IPS-18c (cell line): ENCODE measurements around the gene FBXO10.
"Not testable (repeated sequence)": the region's sequence is repeated elsewhere in the genome, so short reads cannot be mapped to it uniquely, and the experiment has no call there.

ENCODE experiments used
- H3K4me3 ChIP-seq: 2 replicates; pipeline ENCODE4 v1.7.0; 2013; ENCODE audit warnings: low read depth, mild to moderate bottlenecking, low read length, moderate library complexity; ENCODE audit not compliant: insufficient read depth
- H3K9me3 ChIP-seq: one replicate; pipeline ENCODE4 v1.6.1; 2013; ENCODE audit warnings: mild to moderate bottlenecking, low read length, moderate library complexity; ENCODE audit not compliant: control insufficient read depth, insufficient read depth

The FBXO10 gene

DNA sequence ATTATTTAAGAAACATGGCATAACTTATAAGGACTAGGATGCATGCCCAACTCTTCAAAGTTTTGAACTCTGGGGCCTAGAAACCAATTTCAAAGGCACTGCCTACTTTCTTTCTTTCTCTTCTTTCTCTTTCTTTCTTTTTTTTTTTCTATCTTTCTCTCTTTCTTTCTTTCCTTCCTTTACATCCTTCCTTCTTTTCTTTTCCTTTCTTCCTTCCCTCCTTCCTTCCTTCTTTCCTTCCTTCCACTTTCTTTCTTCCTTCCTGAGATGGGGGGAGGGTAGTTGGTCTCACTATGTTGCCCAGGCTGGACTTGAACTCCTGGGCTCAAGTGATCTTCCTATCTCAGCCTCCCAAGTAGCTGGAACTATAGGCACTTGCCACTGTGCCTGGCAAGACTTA, 32.1 kb upstream of the FBXO10 start:
- no peak overlapping the region for H3K4me3 ChIP-seq
- no peaks in the 10 kb centered on the region for H3K9me3 ChIP-seq

DNA sequence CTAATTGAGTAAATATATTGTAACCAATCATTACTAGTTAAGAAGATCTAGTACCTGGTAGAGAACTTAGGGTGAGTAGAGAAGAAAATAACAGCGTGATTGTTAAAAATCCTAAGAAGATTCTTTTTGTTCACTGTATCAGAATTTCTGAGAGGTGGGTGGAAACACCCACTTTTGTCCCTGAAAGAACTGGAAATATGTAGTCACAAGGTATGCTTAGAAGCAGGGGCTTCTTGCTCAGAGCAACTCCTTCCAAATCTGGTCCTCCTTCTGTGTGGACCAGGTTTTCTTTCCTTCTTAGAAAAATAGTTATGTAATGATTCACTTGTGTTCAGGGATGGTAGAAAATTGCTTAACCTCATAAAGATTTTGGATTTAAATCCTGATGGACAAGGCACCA, 28.1 kb upstream of the FBXO10 start:
- Histone ChIP-seq H3K4me3 (no peak overlapping the region), H3K9me3 (no peaks in the 10 kb centered on the region)

DNA sequence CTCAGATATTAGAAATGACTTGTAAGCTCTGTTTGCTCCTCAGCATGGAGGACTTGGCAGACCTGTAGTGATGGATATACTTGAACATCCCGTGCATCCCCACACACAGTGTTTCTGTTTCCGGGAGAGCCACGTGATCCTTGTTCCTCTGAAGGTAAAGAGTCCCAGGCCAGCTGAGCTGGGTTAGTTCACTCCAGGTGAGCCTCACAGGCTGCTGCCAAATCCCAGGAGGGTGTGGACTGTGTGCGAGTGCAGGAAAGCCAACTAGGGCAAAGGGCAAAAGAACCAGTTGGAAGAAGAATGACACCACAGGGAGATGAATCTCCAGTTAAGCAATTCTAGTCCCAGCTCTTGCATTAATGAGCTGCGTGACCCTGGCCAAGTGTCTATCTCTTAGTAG, 26.6 kb upstream of the FBXO10 start:
- Histone ChIP-seq H3K4me3 (no peak overlapping the region), H3K9me3 (no peaks in the 10 kb centered on the region)

DNA sequence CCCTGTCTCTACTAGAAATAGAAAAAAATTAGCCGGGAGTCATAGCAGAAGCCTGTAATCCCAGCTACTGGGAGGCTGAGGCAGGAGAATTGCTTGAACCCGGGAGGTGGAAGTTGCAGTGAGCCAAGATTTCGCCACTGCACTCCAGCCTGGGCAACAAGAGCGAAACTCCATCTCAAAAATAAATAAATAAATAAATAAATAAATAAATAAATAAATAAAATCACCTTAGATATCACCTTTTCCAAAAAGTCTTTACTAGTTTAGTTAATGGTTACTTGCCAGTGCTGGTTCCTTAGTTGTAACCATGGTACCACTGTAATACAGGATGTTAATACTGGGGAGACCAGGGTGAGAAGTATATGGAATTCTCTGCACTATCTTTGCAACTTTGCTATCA, 25.9 kb upstream of the FBXO10 start:
- H3K4me3 ChIP-seq = not testable (repeated sequence)

DNA sequence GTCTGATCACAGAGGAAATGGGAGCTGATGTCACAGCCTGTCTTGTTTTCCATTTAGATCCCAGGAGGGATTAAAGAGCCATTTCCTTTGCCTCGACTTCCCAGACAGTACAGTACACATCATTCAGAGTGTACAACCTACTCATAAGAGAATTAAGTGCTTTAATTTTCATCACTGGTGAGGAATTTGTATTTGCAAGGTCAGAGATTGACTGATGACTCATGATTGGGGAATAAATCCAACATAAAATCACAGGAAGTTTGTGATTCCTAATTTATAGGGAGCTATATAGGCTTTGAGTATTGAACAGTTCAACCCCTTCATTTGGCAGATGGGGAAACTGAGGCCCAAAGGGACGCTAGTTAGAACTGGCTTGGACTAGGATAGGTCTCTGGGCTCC, 20.3 kb upstream of the FBXO10 start:
- no peak overlapping the region for H3K4me3 ChIP-seq

More for the DNA sequence above, 25.9 kb upstream of the FBXO10 start:
- not testable (repeated sequence) for H3K9me3 ChIP-seq

DNA sequence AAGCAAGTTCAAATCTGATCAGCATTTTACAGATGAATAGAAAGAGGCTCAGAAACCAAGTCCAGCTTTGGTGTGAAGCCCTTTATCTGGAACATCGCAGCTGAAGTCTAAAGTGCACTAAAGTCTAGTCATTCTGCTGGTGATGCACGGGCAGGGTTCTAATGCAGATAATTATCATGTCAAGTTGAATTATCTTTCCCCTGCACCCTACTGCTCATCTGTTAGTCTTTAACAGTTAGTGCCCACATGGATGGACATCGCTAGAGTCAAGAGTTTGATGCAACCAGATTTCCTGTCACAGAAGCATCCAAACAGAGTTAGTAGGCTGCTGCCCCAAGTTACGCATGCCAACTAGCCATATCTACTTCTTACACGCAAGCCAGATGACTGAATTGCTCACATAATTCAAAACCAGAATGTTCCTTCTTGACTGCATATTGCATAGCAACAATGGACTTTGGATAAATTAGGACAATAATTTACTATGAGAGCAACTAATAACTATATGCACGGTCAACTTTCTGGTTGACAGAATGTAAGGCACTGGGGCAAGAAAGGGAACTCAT, 17.8 kb upstream of the FBXO10 start:
- Histone ChIP-seq H3K9me3 (no peaks in the 10 kb centered on the region), H3K4me3 (no peak overlapping the region)

More for the DNA sequence above, 20.3 kb upstream of the FBXO10 start:
- H3K9me3 ChIP-seq = no peaks in the 10 kb centered on the region

DNA sequence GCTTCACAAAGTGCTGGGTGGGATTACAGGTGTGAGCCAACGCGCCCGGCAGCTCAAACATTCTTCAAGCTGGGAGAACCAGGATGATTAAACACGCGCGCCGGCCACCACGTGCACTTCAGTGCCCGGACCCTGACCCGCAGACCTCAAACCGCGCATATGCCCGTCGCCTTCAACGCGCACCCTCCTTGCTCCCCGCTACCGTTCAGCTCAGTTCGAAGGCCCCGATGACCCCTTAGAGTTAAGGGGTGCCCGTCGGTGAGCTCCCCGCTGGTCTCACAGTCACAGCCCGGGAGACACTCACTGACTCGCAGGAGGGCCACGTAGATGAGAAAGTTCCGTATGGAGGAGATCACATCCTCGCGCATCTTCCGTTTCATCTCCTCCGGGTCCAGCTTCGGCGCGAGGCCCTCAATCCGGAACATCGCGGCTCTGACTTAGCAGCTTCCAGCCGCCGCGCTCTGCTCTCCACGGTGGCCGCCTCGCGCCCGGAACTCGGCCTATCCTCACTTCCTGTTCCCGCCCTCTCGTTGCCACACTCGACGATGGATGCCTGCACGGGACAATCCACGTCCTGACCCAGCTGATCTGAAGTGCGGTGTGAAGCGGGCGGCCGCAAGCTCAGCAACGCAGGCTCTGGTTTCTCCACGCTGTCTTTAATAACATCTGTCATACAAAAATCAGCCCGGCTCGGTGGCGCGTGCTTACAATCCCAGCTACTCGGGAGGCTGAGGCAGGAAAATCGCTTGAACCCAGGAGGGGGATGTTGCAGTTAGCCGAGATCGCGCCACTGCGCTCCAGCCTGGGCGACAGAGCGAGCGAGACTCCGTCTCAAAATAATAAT, 16.1 kb upstream of the FBXO10 start, which contains the start of gene TOMM5:
TSS of gene TOMM5 (minus strand) at position 490 of the 844 bp plus-strand sequence. CDS start at position 425, 65 bp downstream.
- no peaks in the 10 kb centered on the region for H3K9me3 ChIP-seq
- peak within 1 kb of the TSS; percentile 85 for H3K4me3 ChIP-seq

DNA sequence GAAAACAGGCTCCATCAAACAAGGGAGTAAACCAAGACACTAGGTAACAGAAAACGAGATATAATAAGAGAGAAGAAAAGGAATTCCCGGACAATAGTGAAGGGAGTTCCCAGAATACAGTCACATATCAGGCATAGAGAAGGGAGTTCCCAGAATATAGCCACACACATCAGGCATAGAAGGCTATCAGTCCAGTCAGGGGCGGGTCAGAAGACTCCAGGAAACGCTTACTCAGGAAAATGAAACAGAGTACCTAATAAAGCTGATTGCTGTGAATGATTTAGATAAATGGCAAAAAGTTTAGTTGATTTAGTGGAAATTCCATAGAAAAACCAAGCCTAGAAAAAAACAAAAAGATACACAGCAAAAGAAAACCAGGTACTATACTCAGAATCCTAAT, 11.3 kb upstream of the FBXO10 start:
- H3K9me3 ChIP-seq = no peaks in the 10 kb centered on the region
- H3K4me3 ChIP-seq = no peak overlapping the region

DNA sequence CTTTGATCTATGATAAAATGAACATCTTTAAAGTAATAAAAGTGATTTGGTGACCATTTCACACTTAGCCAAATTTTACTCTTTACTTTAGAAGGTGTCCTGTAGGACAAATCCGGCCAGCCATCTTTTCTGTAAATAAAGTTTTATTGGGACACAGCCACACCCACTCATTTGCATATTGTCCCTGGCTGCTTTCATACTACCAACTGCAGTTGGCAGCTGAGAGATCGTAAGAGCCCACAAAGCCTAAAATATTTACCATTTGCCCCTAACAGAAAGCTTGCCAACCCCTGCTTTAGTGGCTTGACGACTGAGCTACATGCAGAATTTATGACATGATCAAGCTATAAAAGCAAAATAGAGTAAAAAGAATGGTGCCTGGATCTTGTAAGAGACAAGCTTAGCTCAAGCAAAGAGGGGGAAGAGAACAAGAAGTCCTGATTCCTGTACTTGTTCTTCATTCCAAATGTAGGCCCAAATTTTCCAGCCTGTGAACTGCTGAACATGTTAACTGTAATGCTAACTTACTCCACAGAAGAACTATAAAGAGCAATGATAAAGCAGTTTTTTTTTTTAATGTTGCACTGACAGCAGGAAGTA, 7.4 kb upstream of the FBXO10 start:
- Histone ChIP-seq H3K4me3 (no peak overlapping the region), H3K9me3 (no peaks in the 10 kb centered on the region)

DNA sequence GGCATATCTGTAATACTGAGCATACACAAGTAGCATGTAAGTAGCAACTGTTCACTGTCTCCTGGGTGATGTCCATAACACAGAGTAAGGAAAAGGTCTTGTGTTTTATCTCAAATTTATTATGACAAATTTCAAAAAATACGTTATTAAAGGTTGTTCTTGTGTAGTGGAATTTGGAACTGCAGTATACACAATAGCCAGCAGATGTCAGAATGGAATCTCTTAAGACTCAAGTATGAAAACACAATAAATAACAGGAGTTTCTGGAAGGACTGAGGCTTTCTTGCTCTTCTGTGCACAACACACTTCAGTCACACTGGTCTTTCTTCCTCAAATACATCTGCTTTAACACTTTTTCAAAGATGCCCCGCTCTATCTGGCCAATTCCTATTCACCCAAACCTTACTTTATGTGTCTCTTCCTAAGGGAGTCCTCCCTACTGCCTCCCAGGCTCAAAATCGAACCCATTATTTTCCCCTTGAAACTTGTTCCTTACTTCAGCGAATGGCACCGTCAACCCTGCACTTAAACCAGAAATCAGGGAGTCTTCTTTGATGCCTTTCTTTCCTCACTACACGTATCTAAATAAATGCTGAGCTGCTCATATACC, 6.5 kb upstream of the FBXO10 start:
- H3K4me3 ChIP-seq = no peak overlapping the region
- no peaks in the 10 kb centered on the region for H3K9me3 ChIP-seq

DNA sequence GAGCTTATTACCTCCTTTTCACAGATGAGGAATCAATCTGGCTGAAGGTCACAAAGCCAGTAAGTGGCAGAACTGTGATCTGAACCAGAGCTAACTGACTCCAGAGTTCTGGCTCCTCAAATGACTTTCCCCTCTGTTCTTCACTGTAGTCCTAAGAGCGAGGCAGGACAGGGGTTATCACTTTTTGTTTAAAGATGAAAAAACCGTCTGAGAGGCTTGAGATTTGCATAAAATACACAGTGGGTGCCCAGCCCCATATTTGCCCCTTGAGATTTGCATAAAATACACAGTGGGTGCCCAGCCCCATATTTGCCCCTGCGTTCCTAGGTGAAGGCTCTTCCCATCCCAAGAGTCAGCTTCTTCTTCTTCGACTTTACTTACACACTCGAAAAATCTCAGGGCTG, 667 bp downstream of the FBXO10 start:
- H3K9me3 ChIP-seq = peaks cover 2% of the 10 kb centered on the region
- peak overlapping the region; percentile 81 for H3K4me3 ChIP-seq

DNA sequence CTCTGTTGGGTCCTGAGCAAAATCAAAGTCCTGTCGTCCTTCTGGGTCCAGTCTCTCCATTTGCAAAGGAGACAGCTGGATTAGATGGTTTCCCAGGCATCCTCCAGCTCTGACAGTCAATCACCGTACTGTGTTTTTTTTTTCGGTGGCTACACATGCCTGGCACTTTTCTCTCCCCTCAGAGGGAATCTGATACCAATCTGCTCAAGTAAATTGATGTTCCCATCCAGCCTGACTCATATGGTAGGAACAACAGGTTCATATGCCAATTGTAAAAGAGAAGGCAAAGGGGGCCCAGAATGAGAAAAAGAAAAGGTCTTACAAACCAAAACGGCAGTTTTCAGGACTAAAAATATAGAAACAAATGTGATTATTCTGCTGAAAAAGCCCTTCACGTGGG, 1.2 kb downstream of the FBXO10 start:
- peak overlapping the region; percentile 81; the same call in 1 of the 2 replicates for H3K4me3 ChIP-seq
- H3K9me3 ChIP-seq = peaks cover 2% of the 10 kb centered on the region

DNA sequence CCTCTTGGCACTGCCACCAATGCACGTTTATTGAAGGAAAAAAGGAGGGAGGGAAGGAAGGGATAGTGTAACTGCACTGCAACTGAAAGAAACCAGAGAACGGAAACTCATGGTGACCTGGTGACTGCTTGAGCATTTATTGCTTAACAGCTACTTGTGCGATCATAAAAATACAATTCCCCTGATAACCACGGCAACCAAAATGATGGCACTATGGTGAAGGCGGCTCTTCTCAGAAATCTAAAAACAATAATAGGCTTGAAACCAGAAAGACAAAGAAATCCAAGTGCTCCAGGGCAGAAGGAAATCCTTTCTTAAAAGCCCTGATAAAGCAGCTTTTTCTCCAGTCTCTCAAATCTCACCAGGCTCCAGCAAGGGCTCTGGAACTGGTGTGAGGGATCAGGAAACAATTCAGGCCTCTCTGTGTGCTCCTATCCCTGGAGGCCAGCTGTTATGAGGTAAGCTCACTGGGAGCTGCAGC, 1.9 kb downstream of the FBXO10 start:
- H3K9me3 ChIP-seq = peaks cover 2% of the 10 kb centered on the region
- H3K4me3 ChIP-seq = no peak overlapping the region; the same call in 1 of the 2 replicates

DNA sequence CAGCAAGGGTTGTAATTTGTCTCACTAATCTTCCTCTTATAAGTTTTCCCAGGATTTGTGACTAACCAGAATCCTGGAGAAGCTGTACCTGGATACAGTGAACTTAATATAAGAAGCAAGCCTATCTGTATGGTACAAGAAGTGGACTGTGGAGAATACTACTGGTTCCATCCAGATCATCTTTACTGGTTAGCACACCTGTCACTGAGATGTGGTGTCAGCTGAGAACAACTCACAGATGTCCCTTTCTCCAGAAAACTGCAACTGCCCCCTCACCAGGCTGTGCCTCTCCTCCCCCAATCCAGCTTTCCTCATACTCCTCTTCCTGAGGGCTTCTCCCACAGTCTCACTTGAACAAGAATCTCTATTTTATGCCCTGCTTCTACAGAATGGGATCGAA, 4.9 kb downstream of the FBXO10 start:
- peaks cover under 1% of the 10 kb centered on the region for H3K9me3 ChIP-seq

DNA sequence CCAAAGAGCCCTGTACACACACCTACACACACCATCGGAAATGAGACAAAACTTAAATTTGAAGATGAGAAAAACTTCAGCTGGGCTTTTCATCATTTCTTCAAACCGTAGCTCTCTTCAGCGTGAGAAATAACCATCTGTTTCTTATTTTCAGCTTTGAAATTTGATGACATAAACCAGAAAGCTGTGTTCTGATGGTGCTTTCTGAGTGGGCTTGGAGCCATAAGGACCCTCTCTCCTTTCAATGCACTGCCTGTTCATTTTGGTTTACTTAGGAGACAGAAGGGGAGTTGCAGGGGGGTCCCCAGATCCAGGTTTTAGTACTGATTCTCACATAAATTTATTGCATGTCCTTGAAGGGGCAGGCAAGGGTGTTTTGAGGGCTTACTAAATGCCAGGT, 9.5 kb downstream of the FBXO10 start:
- no peak overlapping the region for H3K4me3 ChIP-seq
- H3K9me3 ChIP-seq = peaks cover 8% of the 10 kb centered on the region

More for the DNA sequence above, 4.9 kb downstream of the FBXO10 start:
- H3K4me3 ChIP-seq = no peak overlapping the region

DNA sequence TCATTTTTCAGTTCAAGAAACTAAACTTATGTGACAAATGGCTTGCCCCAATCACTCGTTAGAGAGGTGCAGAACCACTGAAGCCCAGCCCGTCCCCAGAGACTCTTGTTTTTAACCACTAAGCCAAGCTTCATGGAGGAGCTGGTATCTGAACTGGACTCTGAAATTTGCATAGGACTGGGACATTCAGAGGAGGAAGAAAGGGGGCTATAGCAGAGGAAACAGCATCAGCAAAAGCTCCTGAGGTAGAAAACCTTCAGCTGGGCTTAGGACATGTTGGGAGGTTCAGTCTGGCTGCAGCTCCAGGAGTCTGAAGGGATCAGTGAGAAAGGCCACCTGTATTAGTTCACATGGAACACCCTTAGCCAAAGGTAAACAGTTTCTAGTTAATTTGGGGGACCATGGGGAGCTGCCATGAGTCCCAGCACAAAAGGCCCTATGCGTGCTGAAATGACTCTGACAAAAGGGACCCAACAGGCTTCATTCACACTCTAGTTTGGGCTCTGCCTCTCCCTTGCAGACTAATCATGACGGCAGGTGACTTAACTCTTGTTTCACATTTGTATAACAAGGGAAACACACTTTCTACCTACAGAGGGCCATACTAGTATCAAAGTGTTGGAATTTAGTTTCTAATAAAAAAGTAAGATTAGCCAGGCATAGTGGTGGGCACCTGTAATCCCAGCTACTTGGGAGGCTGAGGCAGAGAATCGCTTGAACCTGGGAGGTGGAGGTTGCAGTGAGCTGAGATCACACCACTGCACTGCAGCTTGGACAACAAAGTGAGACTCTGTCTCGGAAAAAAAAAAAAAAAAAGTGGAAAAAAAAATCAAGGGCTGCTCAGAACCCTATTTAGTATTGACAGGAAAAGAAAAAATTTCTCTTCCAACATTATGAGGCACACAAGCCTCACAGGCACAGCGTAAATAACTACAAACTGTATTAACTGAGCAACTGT, 10.2 kb downstream of the FBXO10 start:
- Histone ChIP-seq H3K4me3 (no peak overlapping the region), H3K9me3 (peaks cover 8% of the 10 kb centered on the region)

DNA sequence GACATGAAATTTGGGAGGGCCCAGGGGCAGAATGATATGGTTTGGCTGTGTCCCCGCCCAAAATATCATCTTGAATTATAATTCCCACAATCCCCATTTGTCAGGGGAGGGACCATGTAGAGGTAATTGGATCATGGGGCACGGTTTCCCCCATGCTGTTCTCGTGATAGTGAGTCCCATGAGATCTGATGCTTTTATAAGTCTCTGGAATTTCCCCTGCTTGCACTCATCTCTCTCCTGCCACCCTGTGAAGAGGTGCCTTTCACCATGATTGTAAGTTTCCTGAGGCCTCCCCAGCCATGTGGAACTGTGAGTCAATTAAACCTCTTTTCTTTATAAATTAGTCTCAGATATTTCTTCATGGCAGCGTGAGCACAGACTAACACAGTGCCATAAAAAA, 11.3 kb downstream of the FBXO10 start:
- H3K4me3 ChIP-seq = no peak overlapping the region
- H3K9me3 ChIP-seq = peaks cover 8% of the 10 kb centered on the region
